GM12878 (cell line): ENCODE results near the gene RMI2. TPM values are rescaled to one million over a fixed set of nuclear protein-coding genes. Genes with fewer than 3 reads are reported as not detected.

Source experiments
- ATAC-seq: fragments of 200-7000 bp; cut with Tn5 transposase; 3 replicates; pipeline ENCODE4 v1.9.1; 2020; ENCODE audit warnings: mild to moderate bottlenecking, moderate library complexity
- BruUV-seq: library from RNA; stranded (reverse); fragments of 400-500 nt; replicated peaks from 2 replicates; lab custom pipeline; 2021; lab: Mats Ljungman, UMichigan
- CTCF ChIA-PET: fragments of 300-600 bp; sonication (Branson Sonifier 250); formaldehyde crosslinking; extraction: SDS; loops from one replicate; lab custom pipeline; 2021; ENCODE audit warnings: inconsistent platforms; lab: Yijun Ruan, JAX
- POLR2A ChIA-PET: fragments of 350-600 bp; formaldehyde crosslinking; extraction: SDS; loops from one replicate; lab custom pipeline; 2021; ENCODE audit warnings: inconsistent platforms; lab: Charles Lee
- RAD21 ChIA-PET: fragments of 300-600 bp; sonication (Branson Sonifier 250); formaldehyde crosslinking; loops from one replicate; lab custom pipeline; 2023; ENCODE audit warnings: antibody characterized with exemption; ENCODE audit not compliant: unreplicated experiment; lab: Charles Lee
- SMC1A ChIA-PET: fragments of 300-600 bp; sonication (Branson Sonifier 250); formaldehyde crosslinking; loops from one replicate; lab custom pipeline; 2023; ENCODE audit not compliant: unreplicated experiment, uncharacterized antibody; lab: Charles Lee
- DNase-seq: peaks from one replicate; pipeline ENCODE4 v3.0.0-alpha.2; 2011; ENCODE audit warnings: low read depth, low spot score
- FAIRE-seq: peaks from 3 replicates; lab custom pipeline; 2011; peaks lifted over from hg19 to GRCh38; lab: Jason Lieb, UNC
- H2AFZ ChIP-seq: 2 replicates; pipeline ENCODE4 v1.6.0; 2011; ENCODE audit warnings: low read depth, low read length, control low read depth; ENCODE audit not compliant: control insufficient read depth
- H3K27ac ChIP-seq: 2 replicates; pipeline ENCODE4 v1.5.1; 2011; ENCODE audit warnings: control low read depth; ENCODE audit not compliant: control insufficient read depth, insufficient read depth
- H3K27me3 ChIP-seq, 2 experiments: replicated peaks in 1 of 2; 2 replicates each; pipeline versions ENCODE4 v1.6.0 to v1.6.1; 2011; ENCODE audit warnings: low read length in 1 of 2; ENCODE audit not compliant: control insufficient read depth in 2 of 2, insufficient read depth in 2 of 2
- H3K36me3 ChIP-seq, 2 experiments: 2 replicates each; pipeline ENCODE4 v1.5.1; 2011; ENCODE audit warnings: low read length in 1 of 2; ENCODE audit not compliant: control insufficient read depth in 2 of 2, insufficient read depth in 2 of 2
- H3K4me1 ChIP-seq: 2 replicates; pipeline ENCODE4 v1.6.1; 2011; ENCODE audit warnings: mild to moderate bottlenecking, low read length, moderate library complexity, mixed read lengths; ENCODE audit not compliant: control insufficient read depth, insufficient read depth
- H3K4me2 ChIP-seq: 2 replicates; pipeline ENCODE4 v1.6.0; 2011; ENCODE audit warnings: control low read depth; ENCODE audit not compliant: control insufficient read depth, insufficient read depth
- H3K4me3 ChIP-seq: fragments of 200-600 bp; sonication (generic); 2 replicates; pipeline ENCODE4 v1.5.1; 2016
- H3K79me2 ChIP-seq: 2 replicates; pipeline ENCODE4 v1.6.0; 2011; ENCODE audit warnings: low read length; ENCODE audit not compliant: control insufficient read depth, insufficient read depth
- H3K9ac ChIP-seq: 2 replicates; pipeline ENCODE4 v1.8.0; 2011; ENCODE audit warnings: low read length, control low read depth, mixed read lengths; ENCODE audit not compliant: control insufficient read depth, insufficient read depth
- H3K9me3 ChIP-seq: replicated peaks from 3 replicates; pipeline ENCODE4 v1.5.1; 2011; ENCODE audit warnings: mild to moderate bottlenecking, low read length; ENCODE audit not compliant: control insufficient read depth, insufficient read depth
- H4K20me1 ChIP-seq: 2 replicates; pipeline ENCODE4 v1.6.0; 2011; ENCODE audit not compliant: control insufficient read depth, insufficient read depth
- BRCA1 ChIP-seq: IDR thresholded peaks from 2 replicates; pipeline ENCODE4 v1.6.1; 2011; ENCODE audit warnings: low read depth, low read length, improper control_type of control experiment
- FOXK2 ChIP-seq: fragments of 450-650 bp; IDR thresholded peaks from 2 replicates; pipeline ENCODE4 v1.6.1; 2017; ENCODE audit warnings: mild to moderate bottlenecking, moderate library complexity
- POLR2AphosphoS5 ChIP-seq: IDR thresholded peaks from 2 replicates; pipeline ENCODE4 v1.6.1; 2011; ENCODE audit warnings: mild to moderate bottlenecking, low read length, inconsistent platforms
- RUNX3 ChIP-seq: IDR thresholded peaks from 2 replicates; pipeline ENCODE4 v1.6.1; 2012; ENCODE audit warnings: low read length, inconsistent platforms
- SPI1 ChIP-seq: IDR thresholded peaks from 2 replicates; pipeline ENCODE4 v1.6.1; 2011; ENCODE audit warnings: low read depth, mild to moderate bottlenecking, low read length, moderate library complexity, borderline replicate concordance; ENCODE audit not compliant: insufficient read depth
- WGBS: methylation state at CpG from one replicate; pipeline ENCODE4 v1.1.6; 2016; ENCODE audit warnings: low lambda C conversion rate; ENCODE audit not compliant: insufficient replicate concordance, insufficient coverage; ENCODE audit errors: missing lambda C conversion rate; 5-methylcytosine and 5-hydroxymethylcytosine counted together
- in situ Hi-C: fragments of 300-500 bp; cut with MboI; formaldehyde crosslinking; loops from 9 replicates; pipeline ENCODE4 v1.14.3; 2018; ENCODE audit warnings: mixed read lengths
- intact Hi-C: fragments of 100-400 bp; cut with micrococcal nuclease; formaldehyde crosslinking; loops from one replicate; pipeline ENCODE4 v1.14.2; 2022; ENCODE audit not compliant: unreplicated experiment
- polyA plus RNA-seq, 11 experiments: library from polyadenylated mRNA; depleted of rRNA in 4 of 11; unstranded in 6 of 11; stranded (reverse) in 5 of 11; fragments of >200 nt; fragmentation: Nextera tagmentation in 4 of 11; fragmentation: Illumina TruSeq in 1 of 11; extraction: Ambion mirVana in 4 of 11; extraction: Trizol in 1 of 11; gene quantifications; 1 replicate in 1 of 11; 2 replicates in 10 of 11; pipeline versions ENCODE4 v1.2.1 to v1.2.3, GENCODE V29; 2011 to 2016; ENCODE audit warnings: inconsistent platforms in 2 of 11, missing spikeins in 2 of 11, low read depth in 1 of 11
- total RNA-seq, 4 experiments: library from RNA; depleted of rRNA in 3 of 4; stranded (reverse); fragments of >200 nt in 3 of 4; fragmentation: Illumina TruSeq in 1 of 4; extraction: Trizol in 1 of 4; gene quantifications; 2 replicates each; pipeline versions ENCODE4 v1.2.1 to v1.2.3, GENCODE V29; 2013 to 2021
- TF ChIP-seq, protein P1 (sequence below): fragments of 450-650 bp; conservative IDR thresholded peaks from 2 replicates; pipeline ENCODE4 v1.6.1; 2017; ENCODE audit warnings: mild to moderate bottlenecking, moderate library complexity
- TF ChIP-seq, protein P2 (sequence below): fragments of 450-650 bp; IDR thresholded peaks from 2 replicates; pipeline ENCODE4 v1.6.1; 2017; ENCODE audit warnings: mild to moderate bottlenecking
- TF ChIP-seq, protein P3 (sequence below): IDR thresholded peaks from 2 replicates; pipeline ENCODE4 v1.6.1; 2011; ENCODE audit warnings: mild to moderate bottlenecking, low read depth, low read length, moderate library complexity; ENCODE audit not compliant: insufficient replicate concordance
- TF ChIP-seq, protein P4 (sequence below): IDR thresholded peaks from 2 replicates; pipeline ENCODE4 v1.6.1; 2011; ENCODE audit warnings: borderline replicate concordance, low read depth, mild to moderate bottlenecking, moderate library complexity, low read length; ENCODE audit not compliant: insufficient read depth, poor library complexity, severe bottlenecking
- TF ChIP-seq, protein P5 (sequence below): IDR thresholded peaks from 2 replicates; pipeline ENCODE4 v1.6.1; 2012; ENCODE audit warnings: low read depth, low read length, improper control_type of control experiment
- TF ChIP-seq, protein P6 (sequence below): fragments of 450-650 bp; IDR thresholded peaks from 2 replicates; pipeline ENCODE4 v1.6.1; 2014; ENCODE audit warnings: mild to moderate bottlenecking

RMI2 gene
- total and polyA plus RNA-seq, 10 of the 15 experiments (the other 5 are each of a cell fraction or from before 2014, with no cell fraction given): 9.6 to 68.8 (median 32.1) TPM

DNA sequence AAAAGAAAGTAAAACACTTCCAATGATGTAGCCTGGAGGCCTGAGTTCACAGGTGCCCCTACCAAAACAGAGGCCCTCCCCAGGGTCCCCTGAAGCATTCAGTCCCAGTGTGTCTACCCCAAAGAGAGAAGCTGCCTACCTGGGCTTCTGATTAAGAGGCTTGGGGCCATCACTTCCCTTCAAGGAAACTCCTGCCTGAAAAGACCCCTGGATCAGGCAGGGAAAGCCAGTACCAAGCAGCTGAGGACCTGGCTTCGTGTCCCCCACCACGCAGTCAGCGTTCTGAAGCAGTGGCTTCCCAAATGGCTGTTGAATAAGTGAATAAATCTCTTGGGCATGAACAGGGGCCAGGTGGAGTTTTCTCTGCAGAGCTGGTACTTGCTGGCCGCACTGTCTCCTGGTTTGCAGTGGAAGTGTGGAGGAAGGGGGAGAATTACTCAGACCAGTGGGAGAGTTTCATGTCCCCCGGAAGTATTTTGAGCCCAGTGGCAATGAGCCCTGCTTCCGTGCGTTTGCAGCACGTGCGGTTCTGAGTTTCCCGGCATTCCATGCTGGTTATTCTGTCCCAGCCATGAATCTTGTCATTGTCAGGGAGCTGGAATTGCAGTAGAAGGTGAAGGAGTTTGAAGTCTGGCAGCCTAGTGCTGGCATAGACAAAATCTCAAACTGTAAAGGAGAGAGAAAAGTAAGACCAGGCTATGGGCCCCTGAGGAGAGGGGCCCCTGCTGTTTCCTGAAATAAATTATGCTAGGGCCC is 27.0 kb downstream of the RMI2 start (continued):
- TF ChIP-seq, protein P1, sequence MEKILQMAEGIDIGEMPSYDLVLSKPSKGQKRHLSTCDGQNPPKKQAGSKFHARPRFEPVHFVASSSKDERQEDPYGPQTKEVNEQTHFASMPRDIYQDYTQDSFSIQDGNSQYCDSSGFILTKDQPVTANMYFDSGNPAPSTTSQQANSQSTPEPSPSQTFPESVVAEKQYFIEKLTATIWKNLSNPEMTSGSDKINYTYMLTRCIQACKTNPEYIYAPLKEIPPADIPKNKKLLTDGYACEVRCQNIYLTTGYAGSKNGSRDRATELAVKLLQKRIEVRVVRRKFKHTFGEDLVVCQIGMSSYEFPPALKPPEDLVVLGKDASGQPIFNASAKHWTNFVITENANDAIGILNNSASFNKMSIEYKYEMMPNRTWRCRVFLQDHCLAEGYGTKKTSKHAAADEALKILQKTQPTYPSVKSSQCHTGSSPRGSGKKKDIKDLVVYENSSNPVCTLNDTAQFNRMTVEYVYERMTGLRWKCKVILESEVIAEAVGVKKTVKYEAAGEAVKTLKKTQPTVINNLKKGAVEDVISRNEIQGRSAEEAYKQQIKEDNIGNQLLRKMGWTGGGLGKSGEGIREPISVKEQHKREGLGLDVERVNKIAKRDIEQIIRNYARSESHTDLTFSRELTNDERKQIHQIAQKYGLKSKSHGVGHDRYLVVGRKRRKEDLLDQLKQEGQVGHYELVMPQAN: no peak

DNA sequence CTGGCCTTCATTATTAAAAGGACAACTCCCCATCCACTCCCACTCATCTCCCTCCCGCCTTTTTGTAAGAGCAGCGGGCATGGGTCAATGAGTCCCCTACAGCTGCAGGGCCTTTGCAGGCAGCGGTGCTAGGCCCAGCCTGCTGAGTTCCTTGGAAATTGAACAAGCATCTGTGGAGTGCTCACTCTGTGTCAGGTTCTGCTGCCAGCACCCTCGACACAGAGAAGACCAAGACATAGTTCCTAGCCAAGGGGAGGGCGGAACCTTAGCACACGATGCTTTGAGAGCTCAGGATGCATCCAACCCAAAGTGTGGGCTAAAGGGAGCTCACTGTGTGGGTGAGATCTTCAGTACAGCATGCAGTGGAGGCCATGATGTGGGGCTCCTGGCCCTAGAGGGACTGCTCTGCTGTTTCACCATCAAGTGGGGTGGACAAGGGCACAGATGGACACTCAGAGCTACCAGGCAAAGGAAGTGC is 27.6 kb downstream of the RMI2 start:
- ChIA-PET POLR2A (no interaction called here), RAD21 (interaction anchor here (0.8 to 5.0 kb wide), 9 partner anchors 14 to 404 kb away, joined by 3 to 58 read pairs (median 15); partner anchors contain the start of gene SOCS1), CTCF (interaction anchor here (0.6 to 4.4 kb wide), 10 partner anchors 10 to 419 kb away, joined by 3 to 65 read pairs (median 7); partner anchors contain the start of gene SOCS1), SMC1A (interaction anchor here (1.4 to 4.8 kb wide), 5 partner anchors 14 to 401 kb away, joined by 3 to 23 read pairs (median 7); partner anchors contain the start of gene SOCS1)
- ATAC-seq (no peak), DNase-seq (no peak), FAIRE-seq (no peak)
- Histone ChIP-seq H3K27ac (no peak overlapping the region), H4K20me1 (no peaks in the 10 kb centered on the region), H3K4me3 (no peak overlapping the region), H3K9ac (no peak overlapping the region), H3K4me1 (peaks cover 15% of the 10 kb centered on the region), H3K36me3 (no peaks in the 10 kb centered on the region), H3K4me2 (no peak overlapping the region), H2AFZ (no peak overlapping the region), H3K27me3 (no peaks in the 10 kb centered on the region), H3K79me2 (no peaks in the 10 kb centered on the region), H3K9me3 (no peaks in the 10 kb centered on the region)
- intact Hi-C loops: no loop called here
- BruUV-seq: no TSS peak
- in situ Hi-C loops: no loop called here
- 90% methylated on average over 6 of the region's 6 CpGs for WGBS
- TF ChIP-seq RUNX3: no peak
- no peak for TF ChIP-seq POLR2AphosphoS5
- TF ChIP-seq, protein P2, sequence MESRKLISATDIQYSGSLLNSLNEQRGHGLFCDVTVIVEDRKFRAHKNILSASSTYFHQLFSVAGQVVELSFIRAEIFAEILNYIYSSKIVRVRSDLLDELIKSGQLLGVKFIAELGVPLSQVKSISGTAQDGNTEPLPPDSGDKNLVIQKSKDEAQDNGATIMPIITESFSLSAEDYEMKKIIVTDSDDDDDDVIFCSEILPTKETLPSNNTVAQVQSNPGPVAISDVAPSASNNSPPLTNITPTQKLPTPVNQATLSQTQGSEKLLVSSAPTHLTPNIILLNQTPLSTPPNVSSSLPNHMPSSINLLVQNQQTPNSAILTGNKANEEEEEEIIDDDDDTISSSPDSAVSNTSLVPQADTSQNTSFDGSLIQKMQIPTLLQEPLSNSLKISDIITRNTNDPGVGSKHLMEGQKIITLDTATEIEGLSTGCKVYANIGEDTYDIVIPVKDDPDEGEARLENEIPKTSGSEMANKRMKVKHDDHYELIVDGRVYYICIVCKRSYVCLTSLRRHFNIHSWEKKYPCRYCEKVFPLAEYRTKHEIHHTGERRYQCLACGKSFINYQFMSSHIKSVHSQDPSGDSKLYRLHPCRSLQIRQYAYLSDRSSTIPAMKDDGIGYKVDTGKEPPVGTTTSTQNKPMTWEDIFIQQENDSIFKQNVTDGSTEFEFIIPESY: no peak
- TF ChIP-seq, protein P3, sequence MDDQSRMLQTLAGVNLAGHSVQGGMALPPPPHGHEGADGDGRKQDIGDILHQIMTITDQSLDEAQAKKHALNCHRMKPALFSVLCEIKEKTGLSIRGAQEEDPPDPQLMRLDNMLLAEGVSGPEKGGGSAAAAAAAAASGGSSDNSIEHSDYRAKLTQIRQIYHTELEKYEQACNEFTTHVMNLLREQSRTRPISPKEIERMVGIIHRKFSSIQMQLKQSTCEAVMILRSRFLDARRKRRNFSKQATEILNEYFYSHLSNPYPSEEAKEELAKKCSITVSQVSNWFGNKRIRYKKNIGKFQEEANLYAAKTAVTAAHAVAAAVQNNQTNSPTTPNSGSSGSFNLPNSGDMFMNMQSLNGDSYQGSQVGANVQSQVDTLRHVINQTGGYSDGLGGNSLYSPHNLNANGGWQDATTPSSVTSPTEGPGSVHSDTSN: no peak
- TF ChIP-seq, protein P4, sequence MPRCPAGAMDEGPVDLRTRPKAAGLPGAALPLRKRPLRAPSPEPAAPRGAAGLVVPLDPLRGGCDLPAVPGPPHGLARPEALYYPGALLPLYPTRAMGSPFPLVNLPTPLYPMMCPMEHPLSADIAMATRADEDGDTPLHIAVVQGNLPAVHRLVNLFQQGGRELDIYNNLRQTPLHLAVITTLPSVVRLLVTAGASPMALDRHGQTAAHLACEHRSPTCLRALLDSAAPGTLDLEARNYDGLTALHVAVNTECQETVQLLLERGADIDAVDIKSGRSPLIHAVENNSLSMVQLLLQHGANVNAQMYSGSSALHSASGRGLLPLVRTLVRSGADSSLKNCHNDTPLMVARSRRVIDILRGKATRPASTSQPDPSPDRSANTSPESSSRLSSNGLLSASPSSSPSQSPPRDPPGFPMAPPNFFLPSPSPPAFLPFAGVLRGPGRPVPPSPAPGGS: no peak
- no peak for TF ChIP-seq FOXK2
- TF ChIP-seq, protein P5, sequence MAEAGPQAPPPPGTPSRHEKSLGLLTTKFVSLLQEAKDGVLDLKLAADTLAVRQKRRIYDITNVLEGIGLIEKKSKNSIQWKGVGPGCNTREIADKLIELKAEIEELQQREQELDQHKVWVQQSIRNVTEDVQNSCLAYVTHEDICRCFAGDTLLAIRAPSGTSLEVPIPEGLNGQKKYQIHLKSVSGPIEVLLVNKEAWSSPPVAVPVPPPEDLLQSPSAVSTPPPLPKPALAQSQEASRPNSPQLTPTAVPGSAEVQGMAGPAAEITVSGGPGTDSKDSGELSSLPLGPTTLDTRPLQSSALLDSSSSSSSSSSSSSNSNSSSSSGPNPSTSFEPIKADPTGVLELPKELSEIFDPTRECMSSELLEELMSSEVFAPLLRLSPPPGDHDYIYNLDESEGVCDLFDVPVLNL: no peak
- TF ChIP-seq, protein P6, sequence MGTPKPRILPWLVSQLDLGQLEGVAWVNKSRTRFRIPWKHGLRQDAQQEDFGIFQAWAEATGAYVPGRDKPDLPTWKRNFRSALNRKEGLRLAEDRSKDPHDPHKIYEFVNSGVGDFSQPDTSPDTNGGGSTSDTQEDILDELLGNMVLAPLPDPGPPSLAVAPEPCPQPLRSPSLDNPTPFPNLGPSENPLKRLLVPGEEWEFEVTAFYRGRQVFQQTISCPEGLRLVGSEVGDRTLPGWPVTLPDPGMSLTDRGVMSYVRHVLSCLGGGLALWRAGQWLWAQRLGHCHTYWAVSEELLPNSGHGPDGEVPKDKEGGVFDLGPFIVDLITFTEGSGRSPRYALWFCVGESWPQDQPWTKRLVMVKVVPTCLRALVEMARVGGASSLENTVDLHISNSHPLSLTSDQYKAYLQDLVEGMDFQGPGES: no peak
- no peak for TF ChIP-seq BRCA1
- no peak for TF ChIP-seq SPI1
